ENCODE data around the gene TFDP1. TPM values are rescaled to one million over a fixed set of nuclear protein-coding genes. Genes with fewer than 3 reads are reported as not detected.
"Not testable (repeated sequence)": the region's sequence is repeated elsewhere in the genome, so short reads cannot be mapped to it uniquely, and the experiment has no call there.

Gene TFDP1
- total and polyA plus RNA-seq, 8 donors = 27.3 to 207 (median 56.3) TPM

- no peak for TF ChIP-seq EP300 (IDR thresholded peaks at IDR 0.05)
- no peak for TF ChIP-seq CTCF (IDR thresholded peaks at IDR 0.05)
- TF ChIP-seq POLR2AphosphoS5 (IDR thresholded peaks at IDR 0.05) = no peak
- TF ChIP-seq POLR2A (IDR thresholded peaks at IDR 0.05) = no peak
- WGBS, 5 donors = 89 to 95% (median 93%) methylated on average over 14 of the region's 14 CpGs
- no peaks in the 10 kb centered on the region for H3K27me3 ChIP-seq
- H3K36me3 ChIP-seq = peaks cover 7 to 56% (median 34%) of the 10 kb centered on the region in 4 donors
- H3K4me3 ChIP-seq = no peak overlapping the region
- no peak overlapping the region for H3K27ac ChIP-seq
- DNase-seq = peak in 1 of 2 donors; percentile 13
- H3K9me3 ChIP-seq = no peaks in the 10 kb centered on the region
- intact Hi-C loops (cut with DNase I; ENCODE audit: low total_unique reads) = no loop called here
- H3K4me1 ChIP-seq = peaks cover 11 to 36% (median 25%) of the 10 kb centered on the region in 4 donors
Observed at GRCh38 chr13:113589961-113590339, 5.4 kb downstream of the TFDP1 start.

GRCh38 chr13:113591750-113592149, 7.2 kb downstream of the TFDP1 start:
- 93 to 97% (median 96%) methylated on average over 11 of the region's 11 CpGs for WGBS, 5 donors
- Histone ChIP-seq H3K9me3 (no peaks in the 10 kb centered on the region), H3K27ac (no peak overlapping the region), H3K4me3 (no peak overlapping the region), H3K4me1 (peaks cover 0 to 20% (median 10%) of the 10 kb centered on the region in 4 donors), H3K36me3 (peaks cover 5 to 68% (median 43%) of the 10 kb centered on the region in 4 donors), H3K27me3 (no peaks in the 10 kb centered on the region)
- no peak for TF ChIP-seq EP300 (IDR thresholded peaks at IDR 0.05)
- TF ChIP-seq CTCF (IDR thresholded peaks at IDR 0.05) = no peak
- TF ChIP-seq POLR2A (IDR thresholded peaks at IDR 0.05) = no peak
- no peak for TF ChIP-seq POLR2AphosphoS5 (IDR thresholded peaks at IDR 0.05)
- intact Hi-C loops (cut with DNase I; ENCODE audit: low total_unique reads) = no loop called here
- DNase-seq = peak in 1 of 2 donors; percentile 18

- peaks cover 5 to 68% (median 47%) of the 10 kb centered on the region in 4 donors for H3K36me3 ChIP-seq
- H3K27ac ChIP-seq = no peak overlapping the region
- 86 to 98% (median 94%) methylated on average over 4 to 5 of the region's 5 CpGs for WGBS, 5 donors
- peak in 1 of 2 donors; percentile 5 for DNase-seq
- TF ChIP-seq EP300 (IDR thresholded peaks at IDR 0.05) (no peak), POLR2A (IDR thresholded peaks at IDR 0.05) (no peak), POLR2AphosphoS5 (IDR thresholded peaks at IDR 0.05) (no peak), CTCF (IDR thresholded peaks at IDR 0.05) (no peak)
- intact Hi-C loops (cut with DNase I; ENCODE audit: low total_unique reads) = no loop called here
- no peak overlapping the region for H3K4me3 ChIP-seq
- no peaks in the 10 kb centered on the region for H3K27me3 ChIP-seq
- H3K9me3 ChIP-seq = no peaks in the 10 kb centered on the region
- peaks cover 0 to 11% (median 5%) of the 10 kb centered on the region in 4 donors for H3K4me1 ChIP-seq
Observed at GRCh38 chr13:113592571-113592970, 8.0 kb downstream of the TFDP1 start.

- intact Hi-C loops (cut with DNase I; ENCODE audit: low total_unique reads) = not testable (repeated sequence)
- peaks cover 9 to 67% (median 52%) of the 10 kb centered on the region in 4 donors for H3K36me3 ChIP-seq
Observed at GRCh38 chr13:113594066-113594821, 9.7 kb downstream of the TFDP1 start.

GRCh38 chr13:113595131-113595530, 10.6 kb downstream of the TFDP1 start:
- H3K4me3 ChIP-seq = no peak overlapping the region
- peaks cover 0 to 4% (median 0%) of the 10 kb centered on the region in 4 donors for H3K4me1 ChIP-seq
- intact Hi-C loops (cut with DNase I; ENCODE audit: low total_unique reads) = no loop called here
- peak in 1 of 2 donors; percentile 7 for DNase-seq
- no peaks in the 10 kb centered on the region for H3K9me3 ChIP-seq
- no peaks in the 10 kb centered on the region for H3K27me3 ChIP-seq
- no peak for TF ChIP-seq CTCF (IDR thresholded peaks at IDR 0.05)
- no peak for TF ChIP-seq EP300 (IDR thresholded peaks at IDR 0.05)
- no peak for TF ChIP-seq POLR2A (IDR thresholded peaks at IDR 0.05)
- TF ChIP-seq POLR2AphosphoS5 (IDR thresholded peaks at IDR 0.05) = no peak
- peaks cover 5 to 67% (median 54%) of the 10 kb centered on the region in 4 donors for H3K36me3 ChIP-seq
- WGBS, 5 donors = 93 to 95% (median 94%) methylated on average over 8 of the region's 8 CpGs
- H3K27ac ChIP-seq = no peak overlapping the region

More at GRCh38 chr13:113594066-113594821, 9.7 kb downstream of the TFDP1 start:
- H3K4me1 ChIP-seq, H3K9me3 ChIP-seq, H3K27ac ChIP-seq, H3K27me3 ChIP-seq, H3K4me3 ChIP-seq: not testable (repeated sequence)
- peak in 1 of 2 donors; percentile 17 for DNase-seq
- 88 to 94% (median 94%) methylated on average over 10 to 21 of the region's 21 CpGs for WGBS, 5 donors
